GM19025 (cell line): ENCODE results near the gene FAM209B.
"Not testable (repeated sequence)": the region's sequence is repeated elsewhere in the genome, so short reads cannot be mapped to it uniquely, and the experiment has no call there.

ENCODE experiments used
- ATAC-seq: cut with Tn5 transposase; IDR thresholded peaks from one replicate; pipeline ENCODE4 v1.9.1; 2021; ENCODE audit warnings: mild to moderate bottlenecking, low read depth, moderate library complexity; ENCODE audit not compliant: unreplicated experiment

Gene FAM209B, protein sequence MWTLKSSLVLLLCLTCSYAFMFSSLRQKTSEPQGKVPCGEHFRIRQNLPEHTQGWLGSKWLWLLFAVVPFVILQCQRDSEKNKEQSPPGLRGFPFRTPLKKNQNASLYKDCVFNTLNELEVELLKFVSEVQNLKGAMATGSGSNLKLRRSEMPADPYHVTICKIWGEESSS

DNA sequence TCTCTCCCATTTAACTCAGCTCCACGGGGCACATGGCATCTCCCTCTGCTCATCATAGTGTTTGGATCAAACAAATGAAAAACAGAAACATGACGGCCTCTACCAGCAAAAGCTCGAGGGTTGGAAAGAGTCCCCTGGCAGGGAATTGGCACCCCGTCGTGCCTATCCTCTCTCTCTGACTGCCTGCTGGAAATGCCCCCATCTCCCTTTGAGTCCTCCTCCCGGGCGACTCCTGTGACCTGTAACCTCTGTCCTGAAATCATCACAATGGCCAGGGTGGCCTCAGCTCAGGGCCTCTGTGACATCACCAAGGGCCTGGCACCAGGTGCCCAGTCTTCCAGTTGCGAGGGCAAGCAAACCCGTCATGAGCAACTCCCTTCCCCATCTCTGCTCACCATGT lies at the start of gene FAM209B:
FAM209B (plus strand) TSS at position 301 of the 400 bp plus-strand sequence; CDS start at position 397, 96 bp downstream.
- not testable (repeated sequence) for ATAC-seq

DNA sequence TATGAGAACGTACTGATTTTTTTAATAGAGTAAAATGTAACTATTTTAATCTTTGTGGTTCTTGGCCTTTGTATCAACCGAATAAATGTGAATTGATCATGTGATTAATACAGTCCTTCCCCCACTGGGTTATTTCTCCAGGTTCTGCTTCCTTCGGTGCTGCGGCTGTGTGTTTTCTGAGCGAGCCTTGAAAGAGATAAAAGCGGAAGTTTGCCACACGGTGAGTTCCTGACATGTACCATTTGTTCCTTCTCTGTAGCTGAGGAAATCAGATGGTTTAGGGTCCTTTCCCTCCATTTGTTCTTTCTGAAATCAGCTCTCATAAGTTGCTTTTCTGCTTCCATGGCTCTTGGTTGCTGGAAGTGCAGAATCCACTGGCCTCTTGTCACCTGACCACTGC lies 49.1 kb upstream of the FAM209B start:
- no peak for ATAC-seq

DNA sequence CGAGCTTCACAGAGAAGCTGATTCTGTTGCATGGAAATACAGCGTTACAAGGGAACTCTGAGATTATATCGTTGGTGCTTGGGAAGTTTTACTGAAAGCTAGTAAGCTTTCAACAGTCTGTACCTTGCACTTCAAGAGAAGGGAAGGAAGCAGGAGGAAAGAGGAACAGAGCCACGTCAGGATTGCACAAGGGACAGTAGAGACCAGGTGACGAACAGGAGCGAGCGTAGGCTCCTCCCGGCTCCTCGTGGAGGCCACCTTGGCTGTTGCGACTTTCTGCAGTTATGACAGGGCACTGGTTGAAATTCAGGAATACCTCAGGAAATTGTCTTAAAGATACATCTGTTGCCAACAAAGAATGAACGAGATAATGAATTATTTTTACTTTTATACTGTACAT lies 45.8 kb upstream of the FAM209B start:
- no peak for ATAC-seq

DNA sequence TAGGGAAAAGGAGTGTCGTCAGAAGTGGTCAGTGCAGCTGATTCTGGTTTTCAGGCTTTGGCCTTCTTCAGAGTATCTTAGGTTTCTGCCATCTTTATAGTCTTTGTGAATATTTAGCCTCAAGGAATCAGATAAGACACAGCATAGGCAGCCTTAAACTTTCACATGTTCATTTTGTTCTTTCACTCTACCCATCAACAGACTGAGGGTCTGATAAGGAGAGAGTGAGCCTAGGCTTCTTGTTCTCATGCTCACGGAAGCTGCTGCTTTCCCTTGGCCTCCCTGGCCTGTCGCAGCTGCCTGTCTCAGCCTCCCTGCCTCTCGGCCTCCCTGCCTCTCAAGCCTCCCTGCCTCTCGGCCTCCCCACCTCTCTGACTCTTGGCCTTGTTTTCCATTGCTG lies 44.5 kb upstream of the FAM209B start:
- ATAC-seq = no peak

DNA sequence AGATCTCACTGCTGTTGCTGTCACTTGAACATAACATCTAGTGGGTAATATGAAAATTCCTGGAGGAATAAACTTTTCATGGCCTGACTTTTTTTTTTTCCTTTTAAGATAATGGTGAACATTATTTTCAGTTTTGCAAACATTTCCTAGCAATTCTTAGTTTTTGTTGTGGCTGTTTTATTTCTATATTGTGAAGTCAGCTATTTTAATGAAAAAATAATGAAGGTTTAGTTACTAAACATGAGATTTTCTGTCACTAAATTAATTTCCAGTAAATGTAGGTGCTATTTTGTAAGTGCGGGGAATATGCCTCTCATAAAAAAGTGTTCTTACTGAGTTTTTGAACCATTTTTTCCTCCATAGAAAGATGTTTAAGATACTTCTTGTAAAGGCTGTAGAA lies 31.9 kb upstream of the FAM209B start:
- no peak for ATAC-seq

DNA sequence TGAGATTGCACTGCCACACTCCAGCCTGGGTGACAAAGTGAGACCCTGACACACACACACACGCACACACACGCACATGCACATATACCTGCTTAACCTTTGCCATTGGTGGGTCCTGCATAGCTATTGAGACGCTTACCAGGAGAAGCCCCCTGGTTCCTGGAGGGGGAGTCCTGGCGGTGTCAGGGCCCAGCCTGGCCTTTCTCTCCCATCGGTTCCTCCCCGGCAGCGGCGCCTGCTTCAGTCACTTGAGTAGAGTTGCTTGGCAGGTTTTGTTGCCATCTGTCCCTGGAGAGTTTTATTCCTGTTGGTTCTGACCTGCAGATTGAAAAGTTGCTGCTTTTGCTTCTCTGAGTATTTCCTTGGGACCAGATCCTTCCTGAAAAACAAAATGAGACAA lies 29.1 kb upstream of the FAM209B start:
- ATAC-seq = no peak

DNA sequence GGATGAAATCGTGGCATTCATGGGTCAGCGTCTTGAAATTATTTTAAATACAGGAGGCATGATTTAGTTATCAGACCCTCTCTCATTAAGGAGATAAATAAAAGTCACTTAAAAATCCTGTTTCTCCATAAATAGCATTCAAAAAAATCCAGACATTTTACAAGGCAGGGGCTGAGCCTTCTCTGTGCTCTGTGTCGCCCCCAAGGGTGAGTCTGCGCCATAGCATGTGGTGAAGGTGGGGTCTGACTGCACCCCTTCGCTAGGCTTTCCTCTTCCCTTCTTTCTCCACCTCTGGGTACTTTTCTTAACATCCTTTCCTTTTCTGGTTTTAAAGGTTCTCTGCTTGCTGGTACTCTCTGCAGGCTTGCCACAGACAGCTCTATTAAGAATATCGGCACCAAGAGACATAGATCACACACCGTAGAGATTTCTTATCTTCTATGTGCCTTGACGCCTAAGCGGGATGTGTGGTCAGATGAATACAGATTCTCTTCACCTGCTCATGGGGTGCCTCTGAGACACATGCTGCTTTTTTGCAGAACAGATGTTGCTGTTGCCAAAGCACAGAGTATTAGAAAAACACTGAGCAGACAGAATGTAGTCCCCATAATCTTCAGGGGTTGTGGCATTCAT lies 28.6 kb upstream of the FAM209B start:
- no peak for ATAC-seq

DNA sequence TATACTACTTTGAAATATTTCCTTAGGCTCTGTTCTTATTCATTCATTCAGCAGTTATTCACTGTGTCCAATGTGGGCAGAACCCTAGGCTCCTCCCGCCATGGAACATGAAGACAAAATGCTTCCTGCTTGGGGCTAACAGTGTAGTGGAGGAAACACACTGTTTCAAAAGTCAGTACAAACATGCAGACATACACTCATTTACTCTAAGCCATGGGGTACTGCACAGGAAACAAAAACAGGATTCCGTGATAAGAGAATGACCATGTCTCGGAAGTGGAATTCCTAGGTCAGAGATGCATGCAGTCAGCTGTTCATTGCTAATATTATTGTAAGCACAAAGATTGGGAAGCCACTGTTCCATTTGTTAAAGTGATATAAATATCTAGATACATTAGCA lies 26.9 kb upstream of the FAM209B start:
- ATAC-seq = no peak

DNA sequence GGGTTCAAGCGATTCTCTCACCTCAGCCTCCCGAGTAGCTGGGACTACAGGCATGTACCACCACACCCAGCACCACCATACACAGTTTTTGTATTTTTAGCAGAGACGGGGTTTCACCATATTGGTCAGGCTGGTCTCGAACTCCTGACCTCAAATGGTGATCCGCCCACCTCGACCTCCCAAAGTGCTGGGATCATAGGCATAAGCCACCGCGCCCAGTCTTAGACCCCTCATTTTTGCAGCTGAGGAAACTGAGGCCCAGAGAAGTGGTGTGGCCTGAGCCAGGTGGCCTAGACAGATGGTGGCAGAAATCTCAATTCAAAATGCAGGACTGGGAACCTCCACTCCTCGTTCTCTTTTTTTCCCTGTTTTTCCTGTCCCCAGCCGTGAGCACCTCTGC lies 21.1 kb upstream of the FAM209B start:
- no peak for ATAC-seq

DNA sequence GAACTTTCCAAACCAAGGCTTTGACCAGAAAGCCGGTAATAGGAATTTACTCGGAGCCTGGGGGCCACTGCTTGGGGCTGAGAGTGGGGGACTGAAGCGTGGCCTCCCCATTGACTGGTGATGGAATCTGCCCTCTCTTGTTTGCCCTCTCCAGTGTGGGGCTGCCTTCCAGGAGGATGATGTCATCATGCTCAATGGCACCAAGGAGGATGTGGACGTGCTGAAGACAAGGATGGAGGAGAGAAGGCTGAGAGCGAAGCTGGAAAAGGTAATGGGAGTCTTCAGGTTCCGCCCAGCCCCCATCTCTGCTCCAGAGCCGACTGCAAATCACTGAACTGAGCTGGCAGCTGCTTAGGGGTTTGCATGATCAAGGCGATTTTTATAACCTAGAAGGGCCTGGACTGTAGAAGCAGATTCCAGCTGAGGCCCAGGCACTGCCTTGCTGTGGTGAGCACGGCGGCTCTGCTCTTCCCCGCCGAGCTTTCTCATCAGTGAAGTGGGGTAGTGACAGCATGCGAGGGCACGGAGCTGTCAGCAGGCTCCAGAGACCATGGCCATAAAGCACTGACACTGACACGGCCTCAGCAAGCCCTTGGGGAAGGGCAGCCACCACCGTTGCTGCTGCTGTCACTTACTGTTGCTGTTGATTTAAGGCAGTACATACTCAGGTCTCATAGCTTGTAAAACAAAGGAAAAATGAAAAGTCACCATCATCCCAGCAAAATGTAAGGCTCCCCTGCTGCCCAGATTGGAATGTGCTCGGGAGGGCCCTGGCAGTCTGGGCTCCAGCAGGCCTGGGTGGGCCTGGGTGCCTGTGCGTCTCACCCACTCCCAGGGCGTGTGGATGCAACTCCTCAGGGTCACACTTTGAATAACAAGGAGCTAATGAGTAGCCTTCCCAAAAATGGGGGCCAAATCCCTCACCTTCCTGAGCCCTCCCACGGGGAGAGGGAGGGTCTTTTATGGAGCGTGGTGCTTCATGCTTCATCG lies 19.6 kb upstream of the FAM209B start:
- no peak for ATAC-seq

DNA sequence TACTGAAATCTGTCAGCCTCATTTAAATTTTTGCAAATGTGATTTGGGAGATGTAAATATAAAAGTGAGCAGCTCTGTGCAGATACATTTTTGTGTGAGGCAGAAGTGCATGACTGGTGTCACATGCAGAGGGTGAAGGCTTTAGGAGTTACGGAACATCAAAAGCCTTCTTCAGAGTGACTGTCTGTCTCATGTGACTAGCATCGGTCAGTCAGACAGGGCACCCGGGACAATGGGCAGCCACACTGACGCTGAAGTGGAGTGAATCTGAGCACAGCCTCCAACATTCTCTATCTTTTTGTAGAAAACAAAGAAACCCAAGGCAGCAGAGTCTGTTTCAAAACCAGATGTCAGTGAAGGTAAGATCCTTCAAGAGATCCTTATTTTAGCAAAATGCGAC lies 16.4 kb upstream of the FAM209B start:
- ATAC-seq = no peak

DNA sequence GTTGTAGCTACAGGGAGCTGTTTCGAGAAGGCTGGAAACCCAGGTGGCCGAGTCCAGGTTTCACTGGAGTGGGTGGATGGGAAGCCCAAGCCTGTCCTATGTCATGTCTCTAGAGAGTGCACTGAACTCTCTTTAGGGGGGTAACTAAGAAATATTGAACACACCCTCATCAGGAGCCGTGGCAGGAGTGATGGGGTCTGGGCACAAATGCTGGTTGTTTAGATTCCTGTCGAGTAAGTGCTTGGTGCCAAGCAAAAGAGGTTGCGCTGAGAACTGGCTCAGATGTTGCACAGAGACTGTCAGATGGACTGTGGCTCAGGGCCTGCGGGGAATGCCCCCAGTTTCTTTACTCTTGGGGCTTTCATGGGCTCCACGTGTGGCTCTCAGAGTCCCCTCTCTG lies 15.8 kb upstream of the FAM209B start:
- no peak for ATAC-seq

DNA sequence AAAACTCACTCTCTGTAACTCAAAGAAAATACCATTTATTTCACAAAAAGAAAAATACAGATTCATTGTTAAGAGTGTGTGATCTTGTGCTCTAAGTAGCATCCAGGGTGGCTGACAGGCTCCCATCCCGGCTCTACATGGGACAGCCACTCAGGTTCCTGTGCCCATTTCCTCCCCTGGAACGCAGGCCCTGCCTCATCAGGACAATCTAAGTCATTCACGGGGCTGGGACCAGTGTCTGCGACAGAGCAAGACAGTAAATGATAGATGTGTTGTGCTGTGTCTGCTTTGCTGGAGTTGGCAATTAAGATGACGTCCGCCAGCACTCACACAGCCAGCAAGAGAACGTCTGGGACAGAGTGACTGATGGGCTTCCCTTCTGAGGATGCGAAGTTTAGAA lies 15.4 kb upstream of the FAM209B start:
- ATAC-seq = no peak

DNA sequence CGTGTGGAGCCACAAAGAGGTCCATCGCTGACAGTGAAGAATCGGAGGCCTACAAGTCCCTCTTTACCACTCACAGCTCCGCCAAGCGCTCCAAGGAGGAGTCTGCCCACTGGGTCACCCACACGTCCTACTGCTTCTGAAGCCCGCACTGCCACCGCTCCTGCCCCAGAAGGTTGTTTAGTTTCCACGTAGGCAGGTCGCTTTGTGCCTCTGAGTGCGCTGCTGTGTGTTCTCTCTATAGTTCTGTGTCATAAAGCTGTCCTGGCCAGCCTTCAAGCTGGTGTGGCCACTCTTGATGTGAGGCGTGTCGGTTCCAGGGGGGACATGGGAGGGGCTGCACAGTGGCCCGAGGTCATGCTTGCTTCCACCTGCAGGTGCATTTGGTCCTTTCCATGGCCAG lies 14.9 kb upstream of the FAM209B start:
- ATAC-seq = no peak

DNA sequence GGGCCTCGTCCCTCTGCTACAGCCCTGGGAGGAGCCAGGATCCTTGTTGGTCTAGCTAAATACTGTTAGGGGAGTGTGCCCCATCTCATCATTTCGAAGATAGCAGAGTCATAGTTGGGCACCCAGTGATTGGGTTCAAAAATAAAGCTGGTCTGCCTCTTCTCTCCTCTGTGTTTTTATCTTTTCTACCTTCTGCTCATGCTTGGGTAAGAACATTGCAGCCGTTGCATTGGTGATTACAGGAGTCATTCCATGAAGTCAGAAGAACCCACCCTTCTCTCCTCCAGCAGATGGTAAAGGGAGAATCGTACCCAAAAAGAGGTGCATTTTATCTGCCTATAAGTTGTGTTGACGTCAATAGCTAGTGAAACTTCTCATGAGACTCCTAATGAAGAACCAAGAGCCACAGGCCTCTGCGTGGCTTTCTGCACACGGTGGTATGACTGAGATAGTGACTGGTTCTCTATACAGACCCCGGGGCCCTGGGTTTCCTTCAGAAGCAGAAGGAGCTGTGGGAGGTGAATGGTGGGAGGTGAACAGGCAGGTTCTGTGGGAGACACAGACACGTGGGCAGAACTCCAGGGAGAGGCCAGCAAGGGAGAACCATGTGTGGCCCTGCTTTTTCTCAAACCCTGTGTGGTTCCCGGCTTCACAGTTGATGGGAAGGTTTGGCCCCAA lies 14.2 kb upstream of the FAM209B start:
- ATAC-seq = no peak

DNA sequence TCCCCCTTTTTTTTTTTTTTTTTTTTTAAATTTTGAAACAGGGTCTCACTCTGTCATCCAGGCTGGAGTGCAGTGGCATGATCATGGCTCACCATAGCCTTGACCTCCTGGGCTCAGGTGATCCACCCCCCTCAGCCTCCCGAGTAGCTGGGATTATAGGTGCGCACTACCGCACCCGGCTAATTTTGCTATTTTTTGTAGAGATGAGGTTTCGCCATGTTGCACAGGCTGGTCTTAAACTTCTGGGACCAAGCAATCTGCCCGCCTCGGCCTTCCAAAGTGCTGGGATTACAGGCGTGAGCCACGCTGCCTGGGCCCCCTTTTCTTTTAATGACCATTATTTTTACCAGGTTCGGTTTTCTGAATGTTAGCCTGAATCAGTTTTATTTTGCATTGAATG lies 13.5 kb upstream of the FAM209B start:
- no peak for ATAC-seq

DNA sequence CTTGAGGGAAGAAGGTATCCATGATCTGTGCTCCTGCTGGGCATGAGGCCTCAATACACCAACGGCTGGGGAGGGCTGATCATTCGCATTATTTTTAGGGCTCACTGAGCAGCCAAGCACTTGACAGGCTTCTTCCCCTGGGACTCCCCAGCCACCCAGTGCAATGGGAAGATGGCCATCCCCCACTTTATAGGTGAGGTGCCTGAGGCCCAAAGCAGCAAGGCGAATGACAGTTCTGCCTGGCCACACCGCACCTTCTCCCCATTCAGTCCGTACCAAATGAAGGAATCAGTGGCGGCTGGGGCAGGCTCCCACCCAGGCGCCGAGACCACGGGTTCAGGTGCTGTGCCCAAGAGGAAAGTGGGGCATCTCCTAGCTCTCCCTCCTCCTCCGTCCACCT lies 12.9 kb upstream of the FAM209B start:
- no peak for ATAC-seq

DNA sequence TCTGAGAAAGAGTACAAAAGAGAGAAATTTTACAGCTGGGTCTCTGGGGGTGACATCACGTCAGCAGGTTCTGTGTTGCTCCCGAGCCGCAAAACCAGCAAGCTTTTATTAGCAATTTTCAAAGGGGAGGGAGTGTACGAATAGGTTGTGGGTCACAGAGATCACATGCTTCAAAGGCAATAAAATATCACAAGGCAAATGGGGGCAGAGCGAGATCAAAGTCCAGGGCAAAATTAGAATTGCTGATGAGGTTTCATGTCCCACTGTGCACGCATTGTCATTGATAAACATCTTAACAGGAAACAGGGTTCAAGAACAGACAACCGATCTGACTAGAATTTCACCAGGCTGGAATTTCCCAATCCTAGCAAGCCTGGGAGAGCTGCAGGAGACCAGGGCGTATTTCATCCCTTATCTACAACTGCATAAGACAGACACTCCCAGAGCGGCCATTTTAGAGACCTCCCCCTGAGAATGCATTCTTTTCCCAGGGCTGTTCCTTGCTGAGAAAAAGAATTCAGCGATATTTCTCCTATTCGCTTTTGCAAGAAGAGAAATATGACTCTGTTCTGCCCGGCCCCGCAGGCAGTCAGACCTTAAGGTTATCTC lies 12.2 kb upstream of the FAM209B start:
- ATAC-seq = not testable (repeated sequence)

DNA sequence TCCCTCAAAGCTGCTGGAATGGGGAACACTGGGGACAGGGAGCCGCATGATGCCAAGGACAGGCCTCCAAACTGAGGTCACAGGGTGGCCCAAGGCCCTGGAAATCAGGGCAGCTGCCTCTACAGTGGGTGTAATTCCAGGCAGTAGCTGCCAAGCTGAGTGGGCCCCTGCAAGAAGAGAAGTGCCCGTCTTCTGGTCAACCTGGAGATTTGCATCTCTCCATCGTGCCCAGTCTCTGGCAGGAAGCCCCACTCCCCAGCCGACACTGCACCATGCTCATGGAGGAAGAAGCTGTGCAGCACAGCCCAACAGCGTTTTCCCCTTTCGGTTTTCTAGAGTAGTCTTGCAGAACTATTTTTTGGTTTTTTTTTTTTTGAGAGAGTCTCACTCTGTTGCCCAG lies 10.7 kb upstream of the FAM209B start:
- no peak for ATAC-seq

DNA sequence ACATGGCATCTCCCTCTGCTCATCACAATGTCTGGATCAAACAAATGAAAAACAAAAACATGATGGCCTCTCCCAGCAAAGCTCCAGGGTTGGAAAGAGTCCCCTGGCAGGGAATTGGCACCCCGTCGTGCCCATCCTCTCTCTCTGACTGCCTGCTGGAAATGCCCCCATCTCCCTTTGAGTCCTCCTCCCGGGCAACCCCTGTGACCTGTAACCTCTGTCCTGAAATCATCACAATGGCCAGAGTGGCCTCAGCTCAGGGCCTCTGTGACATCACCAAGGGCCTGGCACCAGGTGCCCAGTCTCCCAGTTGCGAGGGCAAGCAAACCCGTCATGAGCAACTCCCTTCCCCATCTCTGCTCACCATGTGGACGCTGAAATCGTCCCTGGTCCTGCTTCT lies 8.6 kb upstream of the FAM209B start, which contains the start of gene FAM209A:
FAM209A (plus strand) TSS at position 301 of the 400 bp plus-strand sequence; CDS start at position 366, 65 bp downstream.
- not testable (repeated sequence) for ATAC-seq
